T-cell (primary cell): Measurements from ENCODE around the gene GSE1. TPM values are rescaled to one million over a fixed set of nuclear protein-coding genes. Genes with fewer than 3 reads are reported as not detected.

Experiments
- ATAC-seq, 4 experiments: fragments of 200-7000 bp in 3 of 4; fragments of 150-1000 bp in 1 of 4; cut with Tn5 transposase; replicated peaks in 1 of 4; 1 replicate in 3 of 4; 2 replicates in 1 of 4; pipeline ENCODE4 v1.10.0; 2021; ENCODE audit warnings: moderate library complexity in 3 of 4, mild to moderate bottlenecking in 2 of 4, moderate number of reproducible peaks in 1 of 4
- CTCF ChIA-PET, 2 donors: fragments of 300-600 bp; sonication (Branson Sonifier 250); formaldehyde crosslinking; loops; one replicate each; lab custom pipeline; 2022; ENCODE audit warnings: antibody characterized with exemption in 2 of 2; lab: Charles Lee
- POLR2A ChIA-PET, 2 donors: fragments of 300-600 bp; sonication (Branson Sonifier 250); formaldehyde crosslinking; loops; one replicate each; lab custom pipeline; 2022; ENCODE audit warnings: antibody characterized with exemption in 2 of 2; lab: Charles Lee
- DNase-seq, 35 experiments: peaks; one replicate each; pipeline versions ENCODE4 v3.0.0 to v3.0.0-alpha.2; 2013 to 2023
- H3K27ac ChIP-seq: one replicate; pipeline ENCODE4 v1.5.1; 2013; ENCODE audit warnings: low read length
- H3K27me3 ChIP-seq, 2 experiments: replicated peaks in 1 of 2; 1 replicate in 1 of 2; 2 replicates in 1 of 2; pipeline versions ENCODE4 v1.6.1 to v1.7.0; 2013; ENCODE audit warnings: low read length in 1 of 2, mixed read lengths in 1 of 2; ENCODE audit not compliant: control insufficient read depth in 2 of 2, insufficient read depth in 2 of 2; ENCODE audit errors: extremely low read depth in 1 of 2
- H3K36me3 ChIP-seq, 2 donors: 1 replicate in 1 of 2; 2 replicates in 1 of 2; pipeline versions ENCODE4 v1.6.1 to v1.7.0; 2013; ENCODE audit warnings: low read length in 1 of 2; ENCODE audit not compliant: control insufficient read depth in 2 of 2, insufficient read depth in 1 of 2; ENCODE audit errors: extremely low read depth in 1 of 2
- H3K4me1 ChIP-seq, 2 experiments: 1 replicate in 1 of 2; 2 replicates in 1 of 2; pipeline versions ENCODE4 v1.6.1 to v1.7.0; 2013; ENCODE audit warnings: low read length in 2 of 2, mixed read lengths in 1 of 2; ENCODE audit not compliant: insufficient read depth in 2 of 2, control insufficient read depth in 1 of 2; ENCODE audit errors: extremely low read depth in 1 of 2
- H3K4me3 ChIP-seq, 2 donors: 1 replicate in 1 of 2; 2 replicates in 1 of 2; pipeline versions ENCODE4 v1.5.1 to v1.7.0; 2013; ENCODE audit warnings: mild to moderate bottlenecking in 2 of 2, low read length in 1 of 2, moderate library complexity in 1 of 2; ENCODE audit not compliant: control insufficient read depth in 1 of 2; ENCODE audit errors: extremely low read depth in 1 of 2
- H3K9me3 ChIP-seq: 2 replicates; pipeline ENCODE4 v1.7.0; 2013
- H3K27ac Mint-ChIP-seq, 2 donors: one replicate each; pipeline ENCODE4 v1.8.0; 2020 to 2021; ENCODE audit warnings: mild to moderate bottlenecking in 2 of 2, mixed read lengths in 2 of 2
- H3K27me3 Mint-ChIP-seq, 2 donors: one replicate each; pipeline ENCODE4 v1.8.0; 2021 to 2022; ENCODE audit warnings: mixed read lengths in 2 of 2
- H3K36me3 Mint-ChIP-seq: one replicate; pipeline ENCODE4 v1.8.0; 2021; ENCODE audit warnings: mixed read lengths
- H3K4me1 Mint-ChIP-seq, 3 donors: one replicate each; pipeline ENCODE4 v1.8.0; 2020 to 2022; ENCODE audit warnings: mixed read lengths in 3 of 3, mild to moderate bottlenecking in 1 of 3
- H3K4me3 Mint-ChIP-seq, 3 donors: one replicate each; pipeline ENCODE4 v1.8.0; 2020 to 2022; ENCODE audit warnings: mild to moderate bottlenecking in 3 of 3, mixed read lengths in 3 of 3, moderate library complexity in 3 of 3
- H3K9me3 Mint-ChIP-seq, 3 donors: one replicate each; pipeline ENCODE4 v1.8.0; 2020 to 2022; ENCODE audit warnings: mixed read lengths in 3 of 3
- WGBS: methylation state at CpG from one replicate; pipeline ENCODE4 v1.1.5; 2013; ENCODE audit warnings: missing lambda C conversion rate; ENCODE audit not compliant: insufficient coverage; 5-methylcytosine and 5-hydroxymethylcytosine counted together
- total RNA-seq, 35 experiments: library from RNA in 6 of 35; stranded (reverse) in 6 of 35; fragments of 120-200 nt in 1 of 35; gene quantifications; one replicate each; pipeline versions ENCODE4 v1.2.1 to v1.2.4 and lab custom pipeline; 2013 to 2026

Gene GSE1
- total RNA-seq, 5 donors from 2014 or later (not counting 1 experiment from before 2014, with no cell fraction given): 29.1 to 61.7 (median 37.4) TPM

DNA sequence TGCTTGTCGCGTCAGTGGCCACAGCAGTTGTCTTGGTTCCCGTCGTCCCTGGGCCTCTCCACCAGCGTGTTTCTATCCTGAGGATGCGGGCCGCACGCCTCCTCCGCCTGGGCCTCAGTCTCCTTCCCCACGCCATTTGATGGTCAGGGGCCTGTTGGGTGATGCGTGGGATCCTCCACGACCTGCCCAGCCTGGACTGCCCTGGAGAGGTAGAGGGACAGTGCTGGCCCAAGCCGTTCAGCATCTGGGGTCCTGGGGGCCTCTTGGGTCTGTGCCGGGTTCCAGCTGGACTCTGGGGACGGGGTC, 20.3 kb downstream of the GSE1 start:
- peaks cover 0 to 34% of the 10 kb centered on the region in 2 experiments for H3K4me1 ChIP-seq
- H3K9me3 ChIP-seq: no peaks in the 10 kb centered on the region
- no peak overlapping the region for H3K4me3 Mint-ChIP-seq
- H3K4me3 ChIP-seq: no peak overlapping the region
- DNase-seq (no peak), ATAC-seq (no peak)
- H3K27ac Mint-ChIP-seq: no peak overlapping the region
- WGBS: 96% methylated on average over 13 of the region's 15 CpGs
- peaks cover 8 to 11% of the 10 kb centered on the region in 2 donors for H3K36me3 ChIP-seq
- H3K9me3 Mint-ChIP-seq: peaks cover 0 to 7% (median 0%) of the 10 kb centered on the region in 3 donors
- peaks cover 15% of the 10 kb centered on the region for H3K36me3 Mint-ChIP-seq
- no peaks in the 10 kb centered on the region for H3K27me3 Mint-ChIP-seq
- ChIA-PET POLR2A (no interaction called here), CTCF (no interaction called here)
- no peaks in the 10 kb centered on the region for H3K27me3 ChIP-seq
- H3K27ac ChIP-seq: no peak overlapping the region
- peaks cover 9 to 13% (median 12%) of the 10 kb centered on the region in 3 donors for H3K4me1 Mint-ChIP-seq

DNA sequence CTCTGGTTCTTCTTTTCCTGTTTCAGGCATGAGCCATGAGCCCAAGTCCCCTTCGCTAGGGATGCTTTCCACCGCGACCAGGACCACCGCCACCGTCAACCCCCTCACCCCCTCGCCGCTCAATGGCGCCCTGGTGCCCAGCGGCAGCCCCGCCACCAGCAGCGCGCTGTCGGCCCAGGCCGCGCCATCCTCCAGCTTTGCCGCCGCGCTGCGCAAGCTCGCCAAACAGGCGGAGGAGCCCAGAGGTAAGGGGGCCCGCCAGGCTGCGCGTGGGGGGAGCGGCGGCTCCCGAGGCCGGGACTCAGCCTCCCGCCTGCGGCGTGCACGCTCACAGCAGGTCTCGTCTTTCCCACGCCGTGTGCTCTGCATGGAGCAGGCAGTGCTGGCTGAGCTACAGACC, 20.8 kb downstream of the GSE1 start:
- H3K4me3 Mint-ChIP-seq: no peak overlapping the region
- H3K4me1 Mint-ChIP-seq: peaks cover 6 to 8% (median 8%) of the 10 kb centered on the region in 3 donors
- no peak overlapping the region for H3K4me3 ChIP-seq
- ChIA-PET CTCF (no interaction called here), POLR2A (no interaction called here)
- DNase-seq (no peak), ATAC-seq (no peak)
- no peak overlapping the region for H3K27ac Mint-ChIP-seq
- H3K27me3 ChIP-seq: no peaks in the 10 kb centered on the region
- WGBS: 97% methylated on average over 35 of the region's 35 CpGs
- H3K9me3 ChIP-seq: no peaks in the 10 kb centered on the region
- no peak overlapping the region for H3K27ac ChIP-seq
- H3K4me1 ChIP-seq: peaks cover 0 to 34% of the 10 kb centered on the region in 2 experiments
- no peaks in the 10 kb centered on the region for H3K27me3 Mint-ChIP-seq
- peaks cover 8 to 11% of the 10 kb centered on the region in 2 donors for H3K36me3 ChIP-seq
- peaks cover 11% of the 10 kb centered on the region for H3K36me3 Mint-ChIP-seq
- peaks cover 0 to 7% (median 0%) of the 10 kb centered on the region in 3 donors for H3K9me3 Mint-ChIP-seq

DNA sequence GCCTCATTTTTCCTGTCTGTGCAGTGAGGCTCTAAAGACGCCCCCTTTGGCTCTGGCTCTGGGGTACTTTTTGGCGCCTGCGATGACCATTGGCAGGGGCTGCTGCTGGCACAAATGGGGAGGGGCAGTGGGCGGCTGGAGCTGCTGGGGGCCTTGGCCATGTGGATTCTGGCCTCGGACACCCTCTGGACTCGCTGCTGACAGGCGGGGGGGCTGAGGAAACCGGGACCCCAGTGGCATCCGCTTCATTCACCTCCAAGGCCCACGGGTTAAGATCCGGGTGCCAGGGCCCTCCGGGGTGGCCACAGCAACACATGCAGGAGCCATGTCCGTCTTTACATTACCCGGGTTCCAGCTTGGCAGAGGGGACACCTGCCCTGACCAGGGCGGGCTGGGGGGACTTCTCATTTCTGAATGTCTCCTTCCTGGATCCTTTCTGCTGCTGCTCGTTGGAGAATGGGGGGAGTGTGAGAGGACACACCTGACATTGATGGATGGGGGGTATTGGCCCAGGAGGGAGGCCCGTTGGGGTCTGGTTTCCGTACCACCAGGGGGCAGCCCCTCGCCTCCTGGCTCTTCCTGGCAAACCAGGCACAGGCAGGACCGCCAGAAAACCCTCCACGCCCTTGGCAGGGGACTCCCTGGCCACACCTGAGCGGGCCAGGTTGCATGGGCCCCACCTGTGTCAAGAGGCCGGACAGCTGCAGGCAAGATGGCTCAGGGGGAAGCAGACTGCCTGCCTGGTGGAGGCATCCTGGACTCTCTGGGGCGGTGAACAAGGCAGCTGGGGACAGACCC, 21.8 kb downstream of the GSE1 start:
- ChIA-PET POLR2A (no interaction called here), CTCF (no interaction called here)
- Histone ChIP-seq H3K9me3 (no peaks in the 10 kb centered on the region), H3K36me3 (peaks cover 8% of the 10 kb centered on the region in 2 donors), H3K4me1 (peaks cover 0 to 34% of the 10 kb centered on the region in 2 experiments), H3K4me3 (no peak overlapping the region), H3K27ac (no peak overlapping the region), H3K27me3 (no peaks in the 10 kb centered on the region)
- Mint-ChIP-seq H3K9me3 (peaks cover 0 to 2% (median 0%) of the 10 kb centered on the region in 3 donors), H3K4me1 (peaks cover 0 to 4% (median 2%) of the 10 kb centered on the region in 3 donors), H3K27me3 (no peaks in the 10 kb centered on the region), H3K36me3 (peaks cover 2% of the 10 kb centered on the region), H3K4me3 (no peak overlapping the region), H3K27ac (no peak overlapping the region)
- 91% methylated on average over 22 of the region's 24 CpGs for WGBS
- no peak for DNase-seq
- no peak for ATAC-seq

DNA sequence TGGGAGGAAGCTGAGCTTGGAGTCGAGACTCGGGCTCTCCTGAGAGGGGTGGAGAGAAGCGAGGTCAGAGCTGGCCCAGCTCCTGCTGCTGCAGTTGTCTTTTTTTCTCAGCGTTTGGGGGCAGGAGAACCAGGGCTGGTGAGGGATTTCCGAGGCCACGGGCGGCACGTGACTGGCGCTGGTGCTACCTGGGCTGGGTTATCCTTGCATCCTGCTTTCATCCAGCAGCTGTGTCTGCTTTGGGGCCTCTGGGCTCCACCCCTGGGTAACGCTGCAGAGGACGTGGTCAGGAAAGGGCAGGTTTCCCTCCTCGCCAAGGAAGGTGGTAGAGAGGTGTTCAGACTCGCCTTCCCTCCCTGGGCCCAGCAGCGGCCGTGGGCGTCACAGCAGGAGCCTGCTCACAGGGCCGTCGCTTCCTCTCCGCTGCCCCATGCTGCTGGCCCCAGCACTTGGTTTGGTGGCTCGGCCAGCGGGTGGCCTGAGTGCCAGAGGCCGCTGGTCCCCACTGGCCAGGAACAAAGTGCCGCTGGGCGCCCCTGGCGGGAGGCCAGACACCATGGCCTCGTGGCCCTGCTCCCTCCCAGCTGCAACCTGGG, 22.5 kb downstream of the GSE1 start:
- no peak for ATAC-seq
- Mint-ChIP-seq H3K4me3 (no peak overlapping the region), H3K27me3 (no peaks in the 10 kb centered on the region), H3K27ac (no peak overlapping the region), H3K9me3 (no peaks in the 10 kb centered on the region), H3K4me1 (peaks cover 0 to 4% (median 2%) of the 10 kb centered on the region in 3 donors), H3K36me3 (no peaks in the 10 kb centered on the region)
- CTCF ChIA-PET: no interaction called here
- peaks cover 0 to 32% of the 10 kb centered on the region in 2 experiments for H3K4me1 ChIP-seq
- no peak overlapping the region for H3K27ac ChIP-seq
- peaks cover 8% of the 10 kb centered on the region in 2 donors for H3K36me3 ChIP-seq
- 84% methylated on average over 26 of the region's 26 CpGs for WGBS
- H3K27me3 ChIP-seq: no peaks in the 10 kb centered on the region
- POLR2A ChIA-PET: no interaction called here
- no peak overlapping the region for H3K4me3 ChIP-seq
- no peaks in the 10 kb centered on the region for H3K9me3 ChIP-seq
- DNase-seq: no peak

DNA sequence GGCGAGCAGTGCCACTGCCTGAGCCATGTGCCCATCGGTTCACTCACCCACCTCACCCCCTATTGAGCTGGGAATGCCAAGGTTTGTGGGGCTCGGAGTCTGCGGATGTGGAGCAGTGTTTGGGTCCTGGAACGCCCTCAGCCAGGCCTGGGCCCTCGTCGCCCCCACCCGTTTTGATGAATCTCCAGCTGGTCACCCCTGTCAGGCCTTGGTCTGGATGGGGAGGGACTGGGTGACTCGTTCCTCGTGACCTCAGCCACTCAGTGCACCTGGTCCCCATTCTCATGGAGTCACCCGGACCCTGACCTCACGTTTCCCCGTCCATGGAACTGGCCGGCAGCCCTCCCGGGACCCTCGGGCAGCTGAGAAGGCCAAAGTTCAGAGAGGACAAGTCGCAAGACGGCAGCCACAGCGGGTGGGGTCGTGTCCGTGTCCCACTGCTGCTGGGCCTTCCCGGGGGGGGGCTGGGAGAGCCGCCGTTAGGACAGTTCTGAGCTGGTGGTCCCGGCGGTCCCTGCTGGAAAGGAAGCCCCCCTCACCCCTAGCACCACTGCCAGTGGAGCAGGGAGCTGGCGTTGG, 23.2 kb downstream of the GSE1 start:
- Mint-ChIP-seq H3K27ac (no peak overlapping the region), H3K27me3 (no peaks in the 10 kb centered on the region), H3K4me1 (peaks cover 0 to 4% (median 2%) of the 10 kb centered on the region in 3 donors), H3K36me3 (no peaks in the 10 kb centered on the region), H3K9me3 (no peaks in the 10 kb centered on the region), H3K4me3 (no peak overlapping the region)
- Histone ChIP-seq H3K27me3 (no peaks in the 10 kb centered on the region), H3K27ac (no peak overlapping the region), H3K4me3 (no peak overlapping the region), H3K9me3 (no peaks in the 10 kb centered on the region), H3K4me1 (peaks cover 0 to 26% of the 10 kb centered on the region in 2 experiments), H3K36me3 (peaks cover 6 to 8% of the 10 kb centered on the region in 2 donors)
- CTCF ChIA-PET: no interaction called here
- POLR2A ChIA-PET: no interaction called here
- DNase-seq (no peak), ATAC-seq (no peak)
- 93% methylated on average over 17 of the region's 27 CpGs for WGBS

DNA sequence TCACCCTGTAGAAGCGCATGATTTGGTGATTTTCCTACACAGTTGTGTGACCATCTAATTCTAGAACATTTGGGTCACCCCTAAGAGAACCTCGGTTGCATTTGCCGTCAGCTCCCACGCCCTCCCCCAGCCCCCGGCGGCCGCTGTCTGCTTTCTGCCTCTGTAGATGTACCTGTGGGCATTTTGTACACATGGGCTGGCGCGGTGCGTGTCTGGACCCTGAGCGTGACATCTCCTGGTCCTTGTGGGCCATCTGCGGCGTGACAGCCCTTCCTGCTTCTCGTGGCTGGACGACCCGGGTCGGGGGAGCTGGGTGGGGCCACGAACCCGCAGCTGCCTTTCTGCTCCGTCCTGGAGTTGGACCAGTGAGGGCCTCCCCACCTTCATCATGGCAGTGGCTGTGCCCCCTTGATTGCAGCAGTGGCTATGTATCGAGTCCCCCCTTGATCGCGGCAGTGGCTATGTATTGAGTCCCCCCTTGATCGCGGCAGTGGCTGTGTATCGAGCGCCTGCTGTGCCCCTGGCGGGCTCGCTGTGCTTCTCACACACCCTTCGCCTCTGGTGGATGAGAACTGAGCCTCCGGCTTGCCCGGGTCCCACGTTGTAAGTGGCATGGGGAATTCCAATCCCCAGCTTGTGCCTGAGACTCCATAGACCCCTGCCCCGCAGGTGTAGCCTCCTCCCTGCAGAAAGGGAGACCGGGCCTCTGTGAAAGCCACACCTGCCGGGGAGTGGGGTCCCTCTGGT, 24.1 kb downstream of the GSE1 start:
- H3K27me3 ChIP-seq: no peaks in the 10 kb centered on the region
- ChIA-PET CTCF (interaction anchor here in 1 of 2 donors (0.6 kb wide), 1 partner anchor 477 kb away, joined by 3 read pairs; no protein-coding TSS in a partner anchor), POLR2A (no interaction called here)
- Mint-ChIP-seq H3K9me3 (no peaks in the 10 kb centered on the region), H3K27me3 (no peaks in the 10 kb centered on the region), H3K4me3 (no peak overlapping the region), H3K4me1 (peaks cover 0 to 3% (median 2%) of the 10 kb centered on the region in 3 donors), H3K27ac (no peak overlapping the region), H3K36me3 (no peaks in the 10 kb centered on the region)
- no peak overlapping the region for H3K27ac ChIP-seq
- H3K4me1 ChIP-seq: peaks cover 0 to 21% of the 10 kb centered on the region in 2 experiments
- 94% methylated on average over 15 of the region's 36 CpGs for WGBS
- no peak overlapping the region for H3K4me3 ChIP-seq
- ATAC-seq (no peak), DNase-seq (no peak)
- peaks cover 6 to 8% of the 10 kb centered on the region in 2 donors for H3K36me3 ChIP-seq
- H3K9me3 ChIP-seq: no peaks in the 10 kb centered on the region
